AG10803 (cell line): ENCODE results near the gene CDK2.

Experiments
- DNase-seq: peaks from one replicate; pipeline ENCODE4 v3.0.0; 2010; ENCODE audit warnings: low read depth
- H3K4me3 ChIP-seq: 2 replicates; pipeline ENCODE4 v1.5.1; 2011; ENCODE audit warnings: mild to moderate bottlenecking, low read length, control low read depth
- CTCF ChIP-seq: conservative IDR thresholded peaks from 2 replicates; pipeline ENCODE4 v1.5.1; 2011; ENCODE audit warnings: mild to moderate bottlenecking, low read length, control low read depth, inconsistent platforms

The CDK2 gene

GRCh38 chr12:55927588-55928502 is 38.8 kb upstream of the CDK2 start, which contains the start of gene PYM1:
PYM1 (minus strand) TSS chr12:55927894; CDS start chr12:55927761, 133 bp downstream.
- peak; percentile 67 for DNase-seq
- H3K4me3 ChIP-seq, result peak within 1 kb of the TSS; percentile 96
- TF ChIP-seq CTCF, result no peak

GRCh38 chr12:55929306-55929791 is 37.3 kb upstream of the CDK2 start:
- DNase-seq, result no peak
- no peak overlapping the region for H3K4me3 ChIP-seq
- TF ChIP-seq CTCF, result no peak

- peak within 1 kb of the TSS; percentile 88 for H3K4me3 ChIP-seq
- DNase-seq, result peak; percentile 81
- peak; percentile 81 for TF ChIP-seq CTCF
Observed at GRCh38 chr12:55930771-55931316, 35.8 kb upstream of the CDK2 start, which contains the start of gene DGKA. DGKA (plus strand) TSS chr12:55931162; CDS start chr12:55936504, 5,342 bp downstream.

- no peak for DNase-seq
- H3K4me3 ChIP-seq, result peak overlapping the region; percentile 88
- no peak for TF ChIP-seq CTCF
Observed at GRCh38 chr12:55931317-55931779, 35.3 kb upstream of the CDK2 start.

GRCh38 chr12:55931780-55932550 is 34.7 kb upstream of the CDK2 start:
- peak; percentile 26 for DNase-seq
- H3K4me3 ChIP-seq, result peak overlapping the region; percentile 88
- TF ChIP-seq CTCF, result no peak

- peak; percentile 46 for DNase-seq
- no peak; the same call in 1 of the 2 replicates for TF ChIP-seq CTCF
- peak overlapping the region; percentile 88 for H3K4me3 ChIP-seq
Observed at GRCh38 chr12:55932551-55932910, 34.1 kb upstream of the CDK2 start.
